PFSK-1 (cell line): Measurements from ENCODE around the gene TRAM2.

Experiments
- POLR2AphosphoS5 ChIP-seq: IDR thresholded peaks from 2 replicates; pipeline ENCODE4 v1.6.1; 2012; ENCODE audit warnings: low read depth, mild to moderate bottlenecking, control low read depth, low read length, moderate library complexity
- SIN3A ChIP-seq: IDR thresholded peaks from 2 replicates; pipeline ENCODE4 v1.6.1; 2012; ENCODE audit warnings: mild to moderate bottlenecking, low read length, moderate library complexity, borderline replicate concordance; ENCODE audit not compliant: insufficient read depth
- TAF1 ChIP-seq: IDR thresholded peaks from 2 replicates; pipeline ENCODE4 v1.6.1; 2012; ENCODE audit warnings: low read length, control low read depth, borderline replicate concordance; ENCODE audit not compliant: insufficient read depth
- TF ChIP-seq, protein P1 (sequence below), 2 experiments: IDR thresholded peaks; 2 replicates each; pipeline versions ENCODE4 v1.6.1 to v1.8.0; 2011 to 2012; ENCODE audit warnings: low read depth in 2 of 2, low read length in 2 of 2, control low read depth in 1 of 2, inconsistent platforms in 1 of 2, mild to moderate bottlenecking in 1 of 2, moderate library complexity in 1 of 2; ENCODE audit not compliant: insufficient read depth in 1 of 2

- TF ChIP-seq POLR2AphosphoS5 (no peak), TAF1 (no peak), SIN3A (no peak)
- TF ChIP-seq, protein P1, sequence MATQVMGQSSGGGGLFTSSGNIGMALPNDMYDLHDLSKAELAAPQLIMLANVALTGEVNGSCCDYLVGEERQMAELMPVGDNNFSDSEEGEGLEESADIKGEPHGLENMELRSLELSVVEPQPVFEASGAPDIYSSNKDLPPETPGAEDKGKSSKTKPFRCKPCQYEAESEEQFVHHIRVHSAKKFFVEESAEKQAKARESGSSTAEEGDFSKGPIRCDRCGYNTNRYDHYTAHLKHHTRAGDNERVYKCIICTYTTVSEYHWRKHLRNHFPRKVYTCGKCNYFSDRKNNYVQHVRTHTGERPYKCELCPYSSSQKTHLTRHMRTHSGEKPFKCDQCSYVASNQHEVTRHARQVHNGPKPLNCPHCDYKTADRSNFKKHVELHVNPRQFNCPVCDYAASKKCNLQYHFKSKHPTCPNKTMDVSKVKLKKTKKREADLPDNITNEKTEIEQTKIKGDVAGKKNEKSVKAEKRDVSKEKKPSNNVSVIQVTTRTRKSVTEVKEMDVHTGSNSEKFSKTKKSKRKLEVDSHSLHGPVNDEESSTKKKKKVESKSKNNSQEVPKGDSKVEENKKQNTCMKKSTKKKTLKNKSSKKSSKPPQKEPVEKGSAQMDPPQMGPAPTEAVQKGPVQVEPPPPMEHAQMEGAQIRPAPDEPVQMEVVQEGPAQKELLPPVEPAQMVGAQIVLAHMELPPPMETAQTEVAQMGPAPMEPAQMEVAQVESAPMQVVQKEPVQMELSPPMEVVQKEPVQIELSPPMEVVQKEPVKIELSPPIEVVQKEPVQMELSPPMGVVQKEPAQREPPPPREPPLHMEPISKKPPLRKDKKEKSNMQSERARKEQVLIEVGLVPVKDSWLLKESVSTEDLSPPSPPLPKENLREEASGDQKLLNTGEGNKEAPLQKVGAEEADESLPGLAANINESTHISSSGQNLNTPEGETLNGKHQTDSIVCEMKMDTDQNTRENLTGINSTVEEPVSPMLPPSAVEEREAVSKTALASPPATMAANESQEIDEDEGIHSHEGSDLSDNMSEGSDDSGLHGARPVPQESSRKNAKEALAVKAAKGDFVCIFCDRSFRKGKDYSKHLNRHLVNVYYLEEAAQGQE (IDR thresholded peaks at IDR 0.05; ENCODE audit: insufficient read depth in 1 of 2, low read depth in 2 of 2, low read length in 2 of 2), result no peak
Observed at GRCh38 chr6:52571099-52571755, 5.6 kb downstream of the TRAM2 start.
